GM21367 (cell line): Measurements from ENCODE around the gene MAMDC2.
"Not testable (repeated sequence)": the region's sequence is repeated elsewhere in the genome, so short reads cannot be mapped to it uniquely, and the experiment has no call there.

Experiments
- ATAC-seq: cut with Tn5 transposase; IDR thresholded peaks from one replicate; pipeline ENCODE4 v1.9.1; 2021; ENCODE audit not compliant: unreplicated experiment

MAMDC2 gene

DNA sequence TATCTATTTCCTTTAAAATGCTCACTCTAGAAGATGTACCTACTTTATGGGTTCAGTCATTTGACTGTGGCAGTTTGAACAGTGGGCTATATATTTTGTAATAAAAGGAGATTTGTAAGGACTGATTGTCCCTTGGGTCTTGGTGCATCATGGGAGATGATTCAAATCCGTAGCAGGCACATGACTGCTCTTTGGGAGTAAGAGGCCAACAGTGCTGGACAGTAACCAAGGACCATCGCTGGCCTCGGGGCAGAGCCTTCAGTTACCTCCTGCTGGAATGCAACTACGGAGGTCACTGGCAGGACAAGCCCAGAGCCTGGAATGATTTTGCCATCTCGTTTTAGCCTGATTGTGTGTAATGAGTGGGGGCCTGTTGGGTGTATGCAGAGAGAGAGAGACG lies 7.0 kb upstream of the MAMDC2 start:
- no peak for ATAC-seq

DNA sequence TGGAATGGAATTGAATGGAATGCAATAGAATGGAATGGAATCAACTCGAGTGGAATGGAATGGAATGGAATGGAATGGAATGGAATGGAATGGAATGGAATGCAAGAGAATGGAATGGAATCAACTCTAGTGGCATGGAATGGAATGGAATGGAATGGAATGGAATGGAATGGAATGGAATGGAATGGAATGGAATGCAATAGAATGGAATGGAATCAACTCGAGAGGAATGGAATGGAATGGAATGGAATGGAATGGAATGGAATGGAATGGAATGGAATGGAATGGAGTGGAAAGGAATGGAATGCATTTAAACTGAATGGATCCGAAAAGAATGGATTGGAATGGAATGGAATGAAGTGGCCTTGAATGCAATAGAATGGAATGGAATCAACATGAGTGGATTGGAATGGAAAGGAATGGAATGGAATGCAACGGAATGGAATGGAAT lies 5.5 kb upstream of the MAMDC2 start:
- ATAC-seq = not testable (repeated sequence)

DNA sequence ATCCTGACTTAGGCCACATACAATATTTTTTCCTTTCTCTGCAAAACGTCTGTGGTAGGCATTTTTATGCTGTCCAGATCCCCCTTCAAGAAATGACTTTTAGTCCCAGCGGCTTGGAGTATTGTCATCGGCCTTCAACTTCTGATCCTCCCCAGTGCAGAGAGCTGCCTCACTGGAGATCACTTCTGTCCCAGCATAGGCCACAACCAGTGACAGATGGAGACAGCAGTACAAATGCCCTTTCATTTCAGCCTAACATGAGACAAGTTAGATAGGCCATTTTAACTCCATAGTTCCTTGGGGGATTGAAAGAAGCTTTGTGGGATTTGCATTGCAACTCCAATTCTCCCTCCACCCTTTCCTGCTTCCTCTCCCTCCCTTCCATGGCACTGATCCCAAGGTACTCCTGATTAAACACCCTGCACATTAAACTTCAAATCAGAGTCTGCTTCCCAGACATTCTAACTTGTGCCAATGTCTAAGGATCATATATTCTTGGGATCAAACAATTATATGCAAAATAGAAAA lies 3.2 kb upstream of the MAMDC2 start:
- ATAC-seq = no peak

DNA sequence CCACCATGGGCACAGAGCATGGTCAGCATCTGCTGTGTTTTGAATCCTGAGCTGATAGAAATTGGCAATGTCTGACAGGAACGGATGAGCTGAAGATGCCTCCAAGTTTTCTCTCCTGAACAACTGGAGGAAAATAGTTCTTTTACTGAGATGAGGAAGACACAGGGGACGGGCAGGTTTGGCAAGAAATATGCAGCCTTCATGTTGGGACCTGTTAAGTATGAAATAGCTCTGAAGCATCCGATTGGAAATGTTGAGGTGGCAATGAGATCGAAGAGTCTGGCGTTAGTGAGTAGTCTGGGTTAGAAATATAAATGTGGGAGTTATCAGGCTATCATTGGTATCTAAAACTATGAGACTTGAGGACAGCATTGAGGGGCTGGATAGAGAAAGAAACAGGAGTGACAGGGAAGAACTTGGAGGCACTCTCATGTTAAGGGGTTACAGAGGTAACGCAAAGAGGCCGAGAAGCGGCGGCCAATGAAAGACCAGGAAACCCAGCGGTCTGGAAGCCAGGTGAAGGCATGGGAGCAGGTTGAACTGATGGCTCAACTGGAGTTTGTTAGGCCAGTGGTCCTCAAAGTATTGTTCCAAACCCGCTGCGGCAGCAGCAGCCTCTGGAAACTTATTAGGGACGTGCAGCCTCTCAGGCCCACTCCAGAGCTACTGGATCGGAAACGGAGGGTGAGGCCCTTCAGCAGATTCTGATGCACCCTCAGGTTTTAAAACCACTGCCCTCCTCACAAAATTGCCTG lies 1.0 kb upstream of the MAMDC2 start:
- ATAC-seq = no peak

DNA sequence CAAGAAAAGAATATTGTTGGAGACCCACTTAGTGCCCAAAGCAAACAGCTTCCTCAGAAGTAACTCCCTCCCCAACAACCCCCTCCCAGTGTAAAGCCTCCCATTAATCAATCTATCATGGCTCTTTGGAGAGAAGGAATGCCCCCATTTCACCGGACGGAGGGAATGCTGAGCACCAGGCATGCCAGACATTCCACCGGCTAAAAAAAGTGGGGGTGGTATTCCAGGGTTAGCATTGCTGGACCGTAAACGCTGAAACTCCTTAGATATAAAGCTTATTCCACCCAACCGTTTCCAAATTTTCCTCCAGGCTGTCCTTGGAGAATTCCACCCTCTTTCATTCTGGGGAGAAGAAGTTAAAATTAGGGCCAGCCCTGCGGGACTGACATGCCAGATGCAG lies 363 bp upstream of the MAMDC2 start:
- no peak for ATAC-seq

DNA sequence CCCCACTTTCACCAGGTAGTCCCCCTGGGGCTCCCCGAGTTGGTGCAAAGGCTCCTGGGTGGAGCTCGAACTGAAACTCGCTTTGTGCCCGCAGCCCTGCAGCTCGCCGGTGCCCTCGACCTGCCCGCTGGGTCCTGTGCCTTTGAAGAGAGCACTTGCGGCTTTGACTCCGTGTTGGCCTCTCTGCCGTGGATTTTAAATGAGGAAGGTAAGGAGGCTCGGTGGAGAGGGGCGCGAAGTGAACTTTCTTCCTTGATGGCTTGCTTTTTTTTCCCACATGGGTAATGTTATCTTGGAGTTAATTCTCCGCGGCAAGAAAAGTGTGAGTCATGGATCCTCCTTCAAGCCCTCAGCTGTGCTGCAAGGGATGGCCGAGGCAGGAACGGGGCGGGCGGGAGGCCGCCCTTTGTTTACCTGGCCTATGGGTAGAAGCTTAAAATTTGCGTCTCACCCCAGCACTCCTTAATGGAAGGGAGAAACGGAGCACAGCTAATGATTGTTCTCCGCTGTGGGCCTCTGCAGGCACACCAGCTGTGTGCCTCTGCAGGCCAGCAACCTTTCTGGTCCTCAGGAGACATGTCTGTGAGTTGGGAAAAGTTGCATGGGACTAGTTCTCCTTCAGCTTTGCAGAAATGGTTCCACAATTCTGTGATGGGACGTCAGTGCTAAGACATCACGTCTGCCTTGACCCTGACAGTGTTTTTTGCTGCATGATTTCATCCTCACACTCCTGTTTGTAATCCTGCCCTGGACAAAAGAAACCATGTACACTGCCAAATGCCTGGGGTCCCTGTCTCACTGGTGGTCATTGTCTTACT lies 1.1 kb downstream of the MAMDC2 start:
- no peak for ATAC-seq

DNA sequence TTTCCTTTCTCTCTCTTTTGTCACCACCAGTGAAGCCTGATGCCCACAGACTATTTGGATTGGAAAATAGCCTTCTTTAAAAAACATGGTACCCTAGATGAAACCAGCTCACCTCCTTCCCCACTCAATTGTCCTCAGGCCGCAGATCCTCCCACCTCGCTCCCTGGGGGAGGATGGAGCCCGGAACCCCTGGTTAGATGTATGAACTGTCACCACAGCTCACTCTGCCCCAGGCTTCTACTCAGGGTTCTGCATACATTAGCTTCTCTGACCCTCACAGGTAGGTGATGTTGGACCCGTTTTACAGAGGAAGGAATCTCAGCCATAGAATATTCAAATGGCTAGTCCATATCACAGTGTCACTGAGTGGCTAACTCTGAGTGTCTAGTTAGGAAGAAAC lies 1.8 kb downstream of the MAMDC2 start:
- no peak for ATAC-seq

DNA sequence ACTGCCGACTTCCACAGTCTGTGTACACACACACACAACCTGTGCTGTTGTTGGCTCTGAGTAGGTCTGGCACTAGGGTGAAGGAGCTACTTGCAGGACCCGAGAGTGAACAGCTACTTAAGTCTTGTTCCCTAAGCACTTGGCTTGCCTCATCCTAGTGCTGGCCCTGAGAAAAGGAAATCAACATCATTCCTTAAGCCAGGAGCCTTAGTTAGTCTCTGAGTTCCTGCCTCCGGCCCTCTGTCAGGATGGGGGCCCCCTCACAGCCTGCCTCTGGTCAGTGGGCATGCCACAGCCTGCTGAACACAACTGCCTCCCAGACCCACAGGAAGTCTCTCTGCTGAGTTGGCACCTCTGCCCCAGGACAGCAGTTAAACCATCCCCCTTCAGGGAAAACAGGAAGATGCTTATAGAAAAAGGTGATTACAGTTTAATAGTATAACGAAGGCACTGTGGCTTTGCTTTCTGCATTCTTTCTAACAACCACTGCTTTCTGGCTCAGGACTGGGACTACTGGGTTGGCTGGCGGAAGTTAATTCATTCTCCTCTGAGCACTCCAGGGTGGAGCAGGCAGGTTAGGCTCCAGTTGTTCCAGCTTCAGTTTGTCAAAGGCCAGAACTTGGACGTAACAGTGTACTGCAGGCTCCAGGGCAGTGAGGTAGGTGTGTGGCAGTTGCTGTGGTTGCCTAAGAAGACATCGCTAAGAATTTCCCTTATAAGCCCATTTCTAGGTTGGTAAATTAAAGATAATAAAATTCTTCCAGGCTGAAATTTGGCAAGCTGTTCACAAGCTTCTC lies 2.8 kb downstream of the MAMDC2 start:
- no peak for ATAC-seq

DNA sequence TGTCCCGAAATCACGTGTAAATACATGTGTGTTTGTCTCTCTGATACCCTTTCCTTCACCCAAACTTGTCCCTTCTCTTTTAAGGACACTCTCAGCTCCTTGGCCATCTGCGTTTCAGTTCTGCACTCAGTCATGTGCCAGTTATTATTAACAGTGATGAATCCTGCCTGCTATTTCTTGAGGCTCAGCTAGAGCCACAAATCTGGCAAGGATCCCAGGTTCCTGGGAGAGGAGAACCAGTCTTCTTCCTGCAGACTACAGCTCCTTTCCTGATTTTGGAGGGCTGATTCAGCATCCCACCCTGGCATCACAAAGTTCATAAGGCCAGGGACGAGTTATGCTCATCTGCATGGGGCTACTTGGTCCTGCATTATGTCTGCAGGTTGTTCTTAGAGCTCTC lies 5.6 kb downstream of the MAMDC2 start:
- ATAC-seq = no peak

DNA sequence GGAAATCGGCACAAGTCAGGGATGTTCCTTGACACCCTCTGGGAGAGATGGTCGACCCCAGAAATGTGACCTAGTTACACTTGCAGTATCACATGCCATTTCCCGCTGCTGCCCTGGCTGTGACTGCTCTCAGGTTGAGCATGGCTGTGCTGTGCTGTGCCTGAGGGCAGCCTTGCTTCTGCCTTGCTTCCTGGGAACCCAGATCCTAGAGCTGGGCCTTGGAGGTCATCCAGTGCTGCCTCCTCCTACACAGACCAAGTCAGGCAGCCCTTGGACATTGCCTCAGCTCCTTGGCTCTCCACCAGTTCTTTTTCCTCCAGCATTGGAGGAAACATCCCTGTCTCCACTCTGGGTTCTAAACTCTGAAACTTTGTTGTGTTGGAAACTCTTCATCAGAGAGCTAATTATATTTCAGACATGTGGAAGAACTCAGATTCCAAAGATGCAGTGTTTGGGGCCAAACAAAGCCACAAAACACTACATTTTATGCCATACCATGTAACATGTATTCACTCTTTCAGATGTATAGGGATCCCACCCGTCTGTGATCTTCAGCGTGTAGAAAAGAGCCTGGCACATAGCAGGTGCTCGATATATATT lies 6.1 kb downstream of the MAMDC2 start:
- ATAC-seq = no peak

DNA sequence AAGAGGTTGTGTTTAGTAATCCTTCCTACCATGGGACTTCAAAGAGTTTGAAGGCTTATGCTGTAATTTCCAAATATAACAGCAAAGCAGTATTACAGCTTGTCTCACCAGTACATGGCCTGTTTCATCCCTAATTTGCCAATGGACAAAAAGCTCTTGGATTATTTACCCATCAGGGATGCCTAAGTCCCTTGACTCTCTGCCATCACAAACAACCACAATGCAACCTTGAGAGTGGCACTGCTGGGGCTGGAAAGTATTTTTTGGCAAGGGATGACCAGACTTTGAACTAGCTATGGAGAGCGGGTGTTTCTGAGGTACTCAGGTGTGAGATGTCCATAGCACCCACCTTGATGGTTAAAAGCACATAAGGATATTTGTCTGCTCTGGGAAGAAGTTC lies 9.1 kb downstream of the MAMDC2 start:
- no peak for ATAC-seq

DNA sequence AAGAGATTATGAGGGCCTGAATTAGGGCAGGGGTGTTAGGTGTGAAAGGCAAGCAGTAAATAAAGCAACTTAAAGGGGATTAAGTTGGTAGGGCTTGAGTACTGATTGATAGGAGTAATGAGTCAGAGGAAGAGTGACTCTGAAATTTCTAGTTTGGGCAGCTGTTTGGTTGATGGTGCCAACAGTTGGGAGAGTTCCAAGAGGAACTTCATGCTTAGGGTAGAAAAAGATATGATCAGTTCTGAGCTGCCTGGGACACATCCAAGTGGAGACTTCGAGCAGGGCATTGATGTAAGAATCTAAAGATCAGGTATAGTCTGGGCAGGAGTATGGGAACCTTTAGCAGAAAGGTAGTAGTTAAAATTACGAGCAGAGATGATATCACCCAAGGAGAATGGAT lies 10.2 kb downstream of the MAMDC2 start:
- ATAC-seq = no peak

DNA sequence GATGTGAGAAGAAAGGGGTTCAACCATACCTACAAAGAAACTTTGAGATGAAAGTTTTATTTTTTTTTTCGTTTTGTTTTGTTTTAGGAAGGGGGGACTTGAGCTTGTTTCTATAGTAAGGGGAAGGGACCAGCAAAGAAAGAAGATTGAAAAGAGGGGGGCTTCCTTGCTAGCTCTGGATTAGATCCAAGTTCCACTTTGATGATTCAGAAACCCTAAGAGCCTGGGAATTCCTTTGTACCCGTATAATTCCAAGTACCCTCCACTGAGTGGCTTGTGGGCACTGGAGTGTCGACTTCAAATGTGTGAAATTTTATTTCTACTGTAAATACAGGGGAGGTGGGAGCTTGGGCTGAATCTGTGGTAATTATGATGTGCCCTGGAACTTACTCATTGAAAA lies 10.9 kb downstream of the MAMDC2 start:
- no peak for ATAC-seq

DNA sequence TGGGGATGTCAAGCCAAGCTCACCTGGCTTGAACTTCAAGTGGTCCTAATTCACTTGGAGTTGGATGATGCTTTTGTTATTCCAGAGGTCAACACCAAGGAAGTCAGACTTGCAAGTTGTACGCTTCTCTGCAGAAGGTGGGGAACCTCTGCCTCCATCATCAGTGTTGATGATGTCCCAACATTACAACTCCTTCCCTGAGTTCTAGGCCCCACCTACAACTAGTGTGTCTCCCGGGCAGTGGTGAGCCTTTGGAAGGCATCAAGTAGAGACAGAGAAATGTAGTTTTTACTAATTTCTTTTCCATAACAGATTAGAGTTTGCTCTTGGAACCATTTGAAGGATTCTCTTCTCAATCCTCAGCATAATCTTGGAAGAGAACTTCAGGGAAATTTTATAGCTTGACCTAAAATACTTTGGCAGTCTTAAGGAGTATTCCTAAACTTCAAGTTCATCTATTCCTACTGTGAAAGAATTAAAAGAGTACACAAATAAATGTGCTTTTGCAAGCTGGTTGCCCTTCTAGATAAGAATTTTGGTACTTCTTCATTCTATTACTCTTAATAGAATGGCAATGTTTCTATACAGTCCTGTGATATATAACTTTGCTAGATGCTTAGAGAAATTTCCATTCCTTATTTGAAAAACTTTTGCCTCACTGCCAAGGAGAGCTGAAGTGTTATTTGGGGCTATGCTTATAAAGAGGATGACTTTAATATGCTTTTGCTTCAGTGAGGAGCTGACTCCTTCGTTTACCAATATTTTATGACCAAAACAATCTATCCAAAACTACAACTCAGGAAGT lies 12.0 kb downstream of the MAMDC2 start:
- no peak for ATAC-seq

DNA sequence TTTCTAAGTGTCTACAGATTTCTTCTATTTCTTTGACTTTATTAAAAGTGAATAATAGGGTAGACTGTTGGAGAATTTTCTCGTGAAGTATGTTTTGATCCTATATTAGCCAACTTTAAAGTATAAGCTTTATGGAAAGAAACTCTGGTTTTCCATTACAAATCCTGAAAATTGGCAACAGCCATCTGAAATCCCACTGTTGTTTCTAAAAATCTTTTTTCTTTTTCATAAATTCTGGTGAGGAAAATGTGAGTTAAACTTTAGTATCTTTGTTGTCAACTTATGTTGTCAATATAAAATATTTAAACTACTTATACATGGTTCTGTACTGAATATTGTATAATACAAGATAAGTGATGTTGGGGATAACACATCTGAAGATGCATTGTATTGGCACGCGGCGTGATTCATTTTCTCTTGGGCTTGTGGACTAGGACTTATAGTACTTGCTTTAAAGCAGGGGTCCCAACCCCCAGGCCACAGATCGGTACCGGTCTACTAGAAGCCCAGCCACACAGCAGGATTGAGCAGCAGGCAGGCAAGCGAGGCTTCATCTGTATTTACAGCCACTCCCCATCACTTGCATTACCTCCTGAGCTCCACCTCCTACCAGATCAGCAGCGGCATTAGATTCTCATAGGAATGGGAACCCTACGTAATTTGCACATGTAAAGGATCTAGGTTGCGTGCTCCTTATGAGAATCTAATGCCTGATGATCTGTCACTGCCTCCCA lies 12.7 kb downstream of the MAMDC2 start:
- ATAC-seq = no peak

DNA sequence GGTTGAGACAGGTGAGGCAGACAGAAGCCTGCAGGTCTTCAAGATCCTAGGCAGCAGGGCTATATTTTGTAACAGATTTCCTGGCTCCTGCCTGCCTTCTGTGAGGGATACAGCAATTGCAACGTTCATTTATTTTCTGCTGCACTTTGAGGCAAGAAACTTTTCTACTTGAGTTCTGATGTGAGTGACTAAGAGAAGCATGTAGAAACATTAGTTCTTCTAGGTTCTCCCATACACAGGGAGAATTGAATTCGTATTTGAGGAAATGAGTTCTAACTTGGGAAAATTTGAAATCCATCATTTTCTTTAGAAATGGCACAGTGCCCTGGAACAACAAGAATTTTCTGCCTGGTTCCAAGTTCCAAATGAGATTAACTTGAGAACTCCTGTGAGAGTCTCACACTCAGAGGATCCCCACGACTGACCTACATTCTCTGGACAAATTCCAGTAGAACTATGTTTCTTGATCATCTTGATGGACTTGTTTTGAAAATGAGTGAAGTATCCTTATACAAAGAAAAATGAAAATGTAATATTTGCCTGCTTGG lies 15.0 kb downstream of the MAMDC2 start:
- no peak for ATAC-seq

DNA sequence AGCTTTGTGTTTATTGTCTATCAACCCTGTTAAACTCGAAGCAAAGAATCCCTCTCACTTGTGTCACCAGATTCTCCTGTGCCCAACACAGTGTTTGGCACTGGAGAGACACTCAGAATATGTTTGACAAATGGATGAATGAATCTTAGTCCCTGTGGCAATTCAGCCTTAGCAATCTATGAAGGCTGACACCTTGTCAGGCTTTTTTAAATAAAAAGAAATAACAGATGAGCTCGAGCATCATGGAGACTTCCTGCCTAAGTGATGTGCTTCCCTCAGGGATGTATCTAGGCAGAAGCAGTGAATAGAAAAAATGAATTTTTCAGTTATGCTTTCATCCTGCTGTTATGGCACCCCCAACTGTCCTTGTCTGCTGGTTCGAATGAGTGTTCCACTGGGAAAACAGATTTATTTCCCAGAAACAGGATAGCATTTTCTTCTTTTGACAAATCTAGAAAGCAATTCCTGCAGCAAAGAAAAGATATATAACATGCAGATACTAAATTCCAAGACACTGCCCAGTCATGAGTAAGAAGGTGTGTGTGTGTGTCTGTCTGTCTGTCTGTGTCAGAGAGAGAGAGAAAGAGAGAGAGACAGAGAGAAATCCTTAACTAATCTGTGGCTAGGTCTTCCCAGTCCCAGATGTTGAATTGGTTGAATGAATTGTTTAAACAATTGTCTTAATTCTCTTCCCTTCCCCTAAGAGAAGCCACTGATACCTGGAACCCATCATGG lies 16.7 kb downstream of the MAMDC2 start:
- ATAC-seq = no peak

DNA sequence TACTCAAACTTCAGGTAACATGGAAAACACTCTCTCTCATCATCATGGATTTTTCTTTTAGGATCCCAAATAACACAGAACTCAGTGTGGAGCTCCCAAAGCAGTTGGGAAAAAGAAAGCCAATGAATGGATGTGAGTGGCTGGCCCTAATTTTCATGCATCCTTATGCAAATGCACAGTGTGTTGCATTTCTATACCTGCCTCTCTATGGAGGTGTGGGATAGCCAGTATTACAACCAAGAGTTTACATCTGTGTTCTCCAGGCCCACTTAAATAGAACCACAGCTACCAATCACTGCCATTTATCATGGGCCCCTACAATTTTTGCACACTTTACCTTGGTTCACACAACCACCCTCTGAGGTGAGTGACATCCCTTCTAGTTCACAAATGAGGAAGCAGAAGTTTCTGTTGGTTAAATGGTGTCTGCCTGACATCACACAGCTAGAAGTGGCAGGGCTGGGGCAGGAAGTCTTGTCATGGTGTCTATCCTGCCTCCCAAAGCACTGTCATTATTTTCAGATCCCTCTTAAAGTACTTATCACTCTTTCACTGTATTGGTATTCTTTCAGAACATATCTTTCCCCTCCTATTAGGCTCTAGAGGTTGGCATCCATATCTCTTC lies 17.3 kb downstream of the MAMDC2 start:
- peak; percentile 100 for ATAC-seq
